ENCODE data around the gene OPRL1. TPM values are rescaled to one million over a fixed set of nuclear protein-coding genes. Genes with fewer than 3 reads are reported as not detected.
"Not testable (repeated sequence)": the region's sequence is repeated elsewhere in the genome, so short reads cannot be mapped to it uniquely, and the experiment has no call there.

OPRL1 gene
- total RNA-seq, 1 experiment from 2014 or later: 3.9 TPM

GRCh38 chr20:64112691-64113443, 33.0 kb downstream of the OPRL1 start:
- H3K27me3 ChIP-seq: no peaks in the 10 kb centered on the region
- H3K36me3 ChIP-seq: no peaks in the 10 kb centered on the region
- DNase-seq: no peak
- H3K4me3 ChIP-seq: no peak overlapping the region
- no peaks in the 10 kb centered on the region for H3K9me3 ChIP-seq

GRCh38 chr20:64113444-64113775, 33.5 kb downstream of the OPRL1 start:
- H3K27me3 ChIP-seq: no peaks in the 10 kb centered on the region
- no peak overlapping the region for H3K4me3 ChIP-seq
- H3K36me3 ChIP-seq: no peaks in the 10 kb centered on the region
- H3K9me3 ChIP-seq: no peaks in the 10 kb centered on the region
- no peak for DNase-seq

GRCh38 chr20:64113796-64114355, 34.0 kb downstream of the OPRL1 start:
- no peak for DNase-seq
- Histone ChIP-seq H3K4me3 (no peak overlapping the region), H3K27me3 (no peaks in the 10 kb centered on the region), H3K9me3 (no peaks in the 10 kb centered on the region), H3K36me3 (no peaks in the 10 kb centered on the region)

- Histone ChIP-seq H3K9me3 (no peaks in the 10 kb centered on the region), H3K4me3 (no peak overlapping the region), H3K27me3 (no peaks in the 10 kb centered on the region), H3K36me3 (no peaks in the 10 kb centered on the region)
- no peak for DNase-seq
These were observed 34.6 kb downstream of the OPRL1 start for GRCh38 chr20:64114356-64114971.

DNA sequence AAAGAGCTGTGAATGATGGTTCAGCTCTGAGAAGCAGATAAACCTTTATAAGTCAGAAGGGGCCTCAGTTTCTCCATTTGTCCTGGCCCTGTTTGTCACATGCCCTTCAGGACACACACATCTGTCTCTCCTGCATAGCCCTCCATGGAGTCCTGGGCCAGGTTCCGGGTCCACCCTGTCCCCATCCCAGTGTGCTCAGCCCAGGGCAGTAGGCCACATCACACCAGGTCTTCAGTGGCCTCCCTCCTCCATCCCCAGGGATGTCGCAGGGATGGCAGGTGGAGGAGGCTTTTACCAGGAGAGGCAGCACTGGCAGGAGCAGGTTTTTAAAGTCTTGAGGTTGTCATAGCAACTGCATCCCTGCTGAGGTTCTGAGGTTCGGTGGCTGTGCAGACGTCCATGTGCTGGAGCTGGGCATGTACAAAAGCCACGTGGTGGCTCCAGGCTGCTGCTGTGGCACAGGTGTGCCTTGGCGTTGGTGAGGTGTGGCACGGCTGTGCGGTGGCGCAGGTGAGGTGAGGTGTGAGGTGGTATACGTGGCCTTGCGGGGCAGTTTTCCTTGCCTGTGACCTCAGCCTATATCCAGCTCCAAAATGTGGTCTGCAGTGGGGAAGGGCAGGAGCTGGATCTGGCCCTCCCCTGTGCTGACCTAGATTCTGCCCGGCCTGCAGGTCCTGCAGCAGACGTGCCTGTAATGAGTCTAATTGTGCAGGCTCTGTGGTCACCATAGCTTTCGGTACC, 35.5 kb downstream of the OPRL1 start:
- H3K9me3 ChIP-seq: no peaks in the 10 kb centered on the region
- H3K36me3 ChIP-seq: no peaks in the 10 kb centered on the region
- no peak for DNase-seq
- H3K4me3 ChIP-seq: no peak overlapping the region
- H3K27me3 ChIP-seq: no peaks in the 10 kb centered on the region

DNA sequence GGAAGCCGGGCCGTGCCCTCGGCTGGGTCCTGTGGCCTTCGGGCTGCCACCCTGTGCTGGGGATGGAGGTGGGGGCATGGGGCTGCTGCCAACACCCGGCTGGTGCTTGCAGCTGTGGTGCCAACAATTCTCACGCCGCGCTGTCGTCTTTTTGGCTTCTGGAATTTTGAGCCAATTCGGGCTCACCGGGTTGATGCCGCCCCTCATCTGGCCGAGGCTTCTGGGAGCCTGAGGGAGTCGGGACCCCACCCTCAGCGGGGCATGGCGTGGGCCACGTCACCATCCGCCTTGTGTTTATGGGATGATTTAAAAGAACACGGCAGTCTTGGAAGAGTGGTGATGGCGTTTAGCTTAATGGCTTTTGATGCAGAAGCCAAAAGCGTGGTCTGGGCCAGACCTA, 36.1 kb downstream of the OPRL1 start:
- Histone ChIP-seq H3K27me3 (peaks cover 5% of the 10 kb centered on the region; the same call in 1 of the 2 replicates), H3K36me3 (no peaks in the 10 kb centered on the region), H3K4me3 (no peak overlapping the region), H3K9me3 (no peaks in the 10 kb centered on the region)
- no peak for DNase-seq

- no peak for DNase-seq
- no peaks in the 10 kb centered on the region for H3K36me3 ChIP-seq
- peaks cover 6% of the 10 kb centered on the region; the same call in 1 of the 2 replicates for H3K27me3 ChIP-seq
- H3K4me3 ChIP-seq: no peak overlapping the region
- H3K9me3 ChIP-seq: no peaks in the 10 kb centered on the region
These were observed 36.9 kb downstream of the OPRL1 start for GRCh38 chr20:64116541-64117431.

GRCh38 chr20:64117432-64117777, 37.5 kb downstream of the OPRL1 start:
- H3K36me3 ChIP-seq, H3K27me3 ChIP-seq, DNase-seq, H3K4me3 ChIP-seq, H3K9me3 ChIP-seq: not testable (repeated sequence)

DNA sequence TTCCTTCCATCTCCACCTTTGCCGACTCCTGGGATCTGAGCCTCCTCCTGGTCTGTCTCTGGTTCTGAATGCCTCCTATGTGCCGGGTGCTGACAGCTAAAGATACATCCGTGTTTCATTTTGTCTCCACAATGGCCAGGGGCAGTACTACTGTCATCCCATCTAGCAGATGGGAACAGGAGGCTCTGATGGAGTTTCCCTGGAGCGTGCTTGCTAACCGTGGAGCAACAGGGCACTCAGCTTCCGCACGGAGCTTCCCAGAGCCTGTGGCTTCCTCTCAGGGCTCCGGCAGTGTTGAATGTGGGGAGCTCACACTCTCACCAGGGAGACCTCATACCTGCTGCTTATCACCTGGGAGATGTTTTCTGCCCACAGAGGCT, 39.4 kb downstream of the OPRL1 start:
- Histone ChIP-seq H3K36me3 (no peaks in the 10 kb centered on the region), H3K4me3 (no peak overlapping the region), H3K27me3 (peaks cover 15% of the 10 kb centered on the region), H3K9me3 (no peaks in the 10 kb centered on the region)
- DNase-seq: no peak

GRCh38 chr20:64119681-64120341, 39.9 kb downstream of the OPRL1 start:
- H3K36me3 ChIP-seq: no peaks in the 10 kb centered on the region
- no peaks in the 10 kb centered on the region for H3K9me3 ChIP-seq
- H3K4me3 ChIP-seq: no peak overlapping the region
- peaks cover 20% of the 10 kb centered on the region for H3K27me3 ChIP-seq
- no peak for DNase-seq

DNA sequence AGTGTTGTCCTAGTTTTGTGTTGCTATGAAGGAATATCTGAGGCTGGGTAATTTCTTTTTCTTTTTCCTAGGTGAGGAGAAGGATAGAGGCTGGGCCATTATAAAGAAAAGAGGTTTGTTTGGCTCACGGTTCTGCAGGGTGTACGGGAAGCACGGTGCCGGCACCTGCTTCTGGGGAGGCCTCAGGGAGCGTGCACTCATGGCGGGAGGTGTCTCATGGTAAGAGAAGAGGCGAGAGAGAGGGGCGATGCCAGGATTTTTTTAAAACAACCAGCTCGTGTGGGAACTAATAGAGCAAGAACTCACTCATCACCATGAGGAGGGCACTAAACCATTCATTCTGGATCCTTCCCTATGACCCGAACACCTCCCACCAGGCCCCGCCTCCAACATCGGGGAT, 41.7 kb downstream of the OPRL1 start:
- H3K36me3 ChIP-seq: no peaks in the 10 kb centered on the region

DNA sequence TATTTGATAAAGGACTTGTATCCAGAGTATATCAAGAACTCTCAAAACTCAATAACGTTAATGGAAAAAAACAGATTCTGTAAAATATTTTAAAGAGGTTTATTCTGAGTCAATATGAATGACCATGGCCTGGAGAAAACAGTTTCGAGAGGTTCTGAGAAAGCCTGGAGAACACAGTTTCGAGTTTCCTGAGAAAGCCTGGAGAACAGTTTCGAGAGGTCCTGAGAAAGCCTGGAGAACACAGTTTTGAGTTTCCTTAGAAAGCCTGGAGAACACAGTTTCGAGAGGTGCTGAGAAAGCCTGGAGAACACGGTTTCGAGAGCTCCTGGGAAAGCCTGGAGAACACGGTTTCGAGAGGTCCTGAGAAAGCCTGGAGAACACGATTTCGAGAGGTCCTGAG, 43.0 kb downstream of the OPRL1 start:
- not testable (repeated sequence) for H3K36me3 ChIP-seq, DNase-seq, H3K9me3 ChIP-seq, H3K4me3 ChIP-seq
- H3K27me3 ChIP-seq: peaks cover 22% of the 10 kb centered on the region

More for the DNA sequence above, 41.7 kb downstream of the OPRL1 start:
- peaks cover 22% of the 10 kb centered on the region for H3K27me3 ChIP-seq
- no peaks in the 10 kb centered on the region for H3K9me3 ChIP-seq
- DNase-seq: no peak
- H3K4me3 ChIP-seq: no peak overlapping the region

DNA sequence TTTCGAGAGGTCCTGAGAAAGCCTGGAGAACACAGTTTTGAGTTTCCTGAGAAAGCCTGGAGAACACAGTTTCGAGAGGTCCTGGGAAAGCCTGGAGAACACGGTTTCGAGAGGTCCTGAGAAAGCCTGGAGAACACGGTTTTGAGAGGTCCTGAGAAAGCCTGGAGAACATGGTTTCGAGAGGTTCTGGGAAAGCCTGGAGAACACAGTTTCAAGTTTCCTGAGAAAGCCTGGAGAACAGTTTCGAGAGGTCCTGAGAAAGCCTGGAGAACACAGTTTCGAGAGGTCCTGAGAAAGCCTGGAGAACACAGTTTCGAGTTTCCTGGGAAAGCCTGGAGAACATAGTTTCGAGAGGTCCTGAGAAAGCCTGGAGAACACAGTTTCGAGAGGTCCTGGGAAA, 43.6 kb downstream of the OPRL1 start:
- not testable (repeated sequence) for H3K4me3 ChIP-seq, DNase-seq, H3K36me3 ChIP-seq, H3K9me3 ChIP-seq
- H3K27me3 ChIP-seq: peaks cover 22% of the 10 kb centered on the region

DNA sequence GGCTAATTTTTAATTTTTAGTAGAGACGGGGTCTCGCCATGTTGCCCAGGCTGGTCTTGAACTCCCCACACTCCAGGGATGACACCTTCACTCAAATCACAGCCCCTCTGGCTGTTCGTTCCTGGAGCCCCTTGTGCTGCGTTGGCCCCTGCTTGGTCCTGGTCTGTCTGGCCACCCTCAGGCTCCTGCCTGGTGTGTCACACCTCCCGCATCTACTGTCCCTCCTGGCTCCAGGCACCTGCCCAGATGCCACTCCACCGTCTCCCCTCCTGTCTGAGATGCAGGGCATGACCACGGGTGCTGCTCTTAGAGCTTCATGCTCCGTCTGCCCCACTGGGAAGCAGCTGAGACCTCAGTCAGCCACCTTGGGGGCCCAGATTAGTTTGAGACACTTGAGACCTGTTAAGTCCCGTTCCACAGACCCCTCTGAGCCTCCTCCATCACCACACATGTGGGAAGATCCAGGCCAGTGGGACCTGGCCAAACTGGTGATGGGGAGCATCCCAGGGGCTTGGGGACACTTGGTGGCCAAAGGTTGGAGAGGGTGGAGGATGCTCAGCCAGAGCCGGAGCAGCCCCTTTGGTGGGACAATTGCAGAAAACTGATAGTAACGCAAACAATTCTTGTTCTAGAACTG, 49.4 kb downstream of the OPRL1 start:
- Histone ChIP-seq H3K4me3 (no peak overlapping the region), H3K9me3 (peaks cover 4% of the 10 kb centered on the region; the same call in 1 of the 2 replicates), H3K36me3 (no peaks in the 10 kb centered on the region), H3K27me3 (peaks cover 12% of the 10 kb centered on the region)
- DNase-seq: no peak

GRCh38 chr20:64130271-64130670, 50.4 kb downstream of the OPRL1 start:
- peaks cover 4% of the 10 kb centered on the region; the same call in 1 of the 2 replicates for H3K9me3 ChIP-seq
- DNase-seq: no peak

GRCh38 chr20:64130876-64131275, 51.0 kb downstream of the OPRL1 start:
- DNase-seq: no peak
- Histone ChIP-seq H3K9me3 (peaks cover 4% of the 10 kb centered on the region; the same call in 1 of the 2 replicates), H3K27me3 (peaks cover 5% of the 10 kb centered on the region; the same call in 1 of the 2 replicates), H3K36me3 (no peaks in the 10 kb centered on the region), H3K4me3 (no peak overlapping the region)

More at GRCh38 chr20:64130271-64130670, 50.4 kb downstream of the OPRL1 start:
- no peak overlapping the region for H3K4me3 ChIP-seq
- H3K36me3 ChIP-seq: no peaks in the 10 kb centered on the region
- peaks cover 5% of the 10 kb centered on the region; the same call in 1 of the 2 replicates for H3K27me3 ChIP-seq
